ENCODE data around the gene NOPCHAP1. TPM values are rescaled to one million over a fixed set of nuclear protein-coding genes. Genes with fewer than 3 reads are reported as not detected.

NOPCHAP1 gene
- total RNA-seq, 3 donors from 2014 or later (not counting 1 experiment from before 2014, with no cell fraction given) = 8.0 to 9.5 (median 8.6) TPM

DNA sequence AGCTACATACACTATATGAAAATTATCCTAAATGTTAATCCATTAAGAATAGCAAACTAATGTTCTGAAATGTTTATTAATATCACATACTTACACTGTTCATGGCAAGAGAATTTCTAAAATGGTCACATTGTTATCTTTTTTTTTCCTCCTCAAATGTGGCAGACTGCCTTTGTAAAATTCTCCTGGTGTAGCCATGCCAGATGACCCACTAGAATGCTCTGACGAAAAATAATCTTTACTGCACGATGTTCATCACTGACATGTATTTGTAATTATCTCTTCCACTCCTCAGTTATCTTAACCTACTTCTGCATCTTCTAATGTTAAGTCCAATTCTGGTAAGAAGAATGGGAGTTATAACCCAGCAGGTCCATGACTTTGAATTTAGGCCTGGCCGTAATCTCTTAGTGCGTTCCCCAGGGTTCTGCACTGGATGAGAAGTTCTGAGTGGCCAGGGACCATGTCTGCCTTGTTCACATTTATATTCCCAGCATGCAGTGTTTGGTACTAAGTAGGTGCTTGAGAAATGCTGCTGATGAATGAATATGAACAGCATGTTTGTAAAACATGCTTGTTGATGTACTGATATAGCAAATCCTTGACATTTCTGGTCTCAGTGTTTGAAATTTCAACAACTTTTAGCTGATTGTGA lies 46.7 kb downstream of the NOPCHAP1 start:
- H3K4me3 Mint-ChIP-seq = no peak overlapping the region
- H3K36me3 Mint-ChIP-seq = no peaks in the 10 kb centered on the region
- no peaks in the 10 kb centered on the region for H3K27me3 ChIP-seq (ENCODE audit: control insufficient read depth, insufficient read depth, low read length)
- no peak overlapping the region for H3K4me3 ChIP-seq (ENCODE audit: low read length)
- ATAC-seq = no peak
- no peaks in the 10 kb centered on the region for H3K9me3 Mint-ChIP-seq
- H3K9me3 ChIP-seq (ENCODE audit: control insufficient read depth, insufficient read depth, low read length) = no peaks in the 10 kb centered on the region
- no peak overlapping the region for H3K27ac Mint-ChIP-seq
- 95% methylated on average over 4 of the region's 4 CpGs for WGBS (ENCODE audit: insufficient coverage)
- H3K27ac ChIP-seq (ENCODE audit: low read length) = no peak overlapping the region
- H3K36me3 ChIP-seq (ENCODE audit: control insufficient read depth, insufficient read depth, low read length) = no peaks in the 10 kb centered on the region
- intact Hi-C loops (cut with micrococcal nuclease) = no loop called here
- TF ChIP-seq CTCF (IDR thresholded peaks at IDR 0.05) = no peak
- no peaks in the 10 kb centered on the region for H3K4me1 ChIP-seq (ENCODE audit: control insufficient read depth, insufficient read depth, low read length)
- DNase-seq = no peak
- H3K4me1 Mint-ChIP-seq = peaks cover 6 to 18% of the 10 kb centered on the region in 2 donors
- no peaks in the 10 kb centered on the region for H3K27me3 Mint-ChIP-seq (ENCODE audit: low read depth in 2 of 2)

DNA sequence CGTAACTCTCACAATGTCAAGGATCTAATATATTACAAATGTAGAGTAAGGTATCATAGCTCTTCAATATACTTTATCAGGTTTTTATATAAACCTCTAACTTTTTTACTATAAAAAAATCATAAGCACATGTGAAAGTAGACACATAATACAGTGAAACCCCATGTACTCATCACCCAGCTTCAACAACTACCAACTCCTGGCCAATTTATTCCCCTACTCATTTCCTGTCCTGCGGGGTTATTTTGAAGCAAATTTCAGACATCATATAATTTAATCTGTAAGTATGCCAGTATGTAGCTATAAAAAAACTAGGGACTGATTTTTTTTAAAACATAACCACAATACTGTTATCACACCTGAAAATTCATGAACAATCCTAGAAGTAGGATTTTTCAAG lies 47.7 kb downstream of the NOPCHAP1 start:
- H3K4me1 Mint-ChIP-seq = peaks cover 6 to 18% of the 10 kb centered on the region in 2 donors
- no peaks in the 10 kb centered on the region for H3K9me3 Mint-ChIP-seq
- Histone ChIP-seq H3K36me3 (ENCODE audit: control insufficient read depth, insufficient read depth, low read length) (no peaks in the 10 kb centered on the region), H3K27ac (ENCODE audit: low read length) (no peak overlapping the region), H3K9me3 (ENCODE audit: control insufficient read depth, insufficient read depth, low read length) (no peaks in the 10 kb centered on the region), H3K4me3 (ENCODE audit: low read length) (no peak overlapping the region), H3K27me3 (ENCODE audit: control insufficient read depth, insufficient read depth, low read length) (no peaks in the 10 kb centered on the region), H3K4me1 (ENCODE audit: control insufficient read depth, insufficient read depth, low read length) (no peaks in the 10 kb centered on the region)
- intact Hi-C loops (cut with micrococcal nuclease) = no loop called here
- H3K36me3 Mint-ChIP-seq = no peaks in the 10 kb centered on the region
- ATAC-seq = no peak
- no peak overlapping the region for H3K27ac Mint-ChIP-seq
- TF ChIP-seq CTCF (IDR thresholded peaks at IDR 0.05) = no peak
- no peak for DNase-seq
- no peaks in the 10 kb centered on the region for H3K27me3 Mint-ChIP-seq (ENCODE audit: low read depth in 2 of 2)
- WGBS (ENCODE audit: insufficient coverage) = no CpG with 5 or more reads among the region's 2 CpGs
- H3K4me3 Mint-ChIP-seq = no peak overlapping the region

Other genes with a start within 250 kb of the NOPCHAP1 start
- 1 to 10 TPM; 1.3 to 3.5 (median 1.7) TPM for gene SLC41A2, start 28.0 kb upstream of the NOPCHAP1 start, total RNA-seq
- gene ALDH1L2, start 98.1 kb downstream of the NOPCHAP1 start, total RNA-seq = 1 to 10 TPM in 1 of 3 donors, not detected in 2; 1.1 TPM
- 10 to 100 TPM; 34.2 to 40.9 (median 35.7) TPM for gene WASHC4, start 121.4 kb downstream of the NOPCHAP1 start, total RNA-seq
- gene APPL2, start 249.9 kb downstream of the NOPCHAP1 start, total RNA-seq = 10 to 100 TPM; 56.0 to 65.9 (median 64.2) TPM

All from natural killer cell (primary cell).